Measurements from ENCODE around the gene CHL1.

CHL1 gene

DNA sequence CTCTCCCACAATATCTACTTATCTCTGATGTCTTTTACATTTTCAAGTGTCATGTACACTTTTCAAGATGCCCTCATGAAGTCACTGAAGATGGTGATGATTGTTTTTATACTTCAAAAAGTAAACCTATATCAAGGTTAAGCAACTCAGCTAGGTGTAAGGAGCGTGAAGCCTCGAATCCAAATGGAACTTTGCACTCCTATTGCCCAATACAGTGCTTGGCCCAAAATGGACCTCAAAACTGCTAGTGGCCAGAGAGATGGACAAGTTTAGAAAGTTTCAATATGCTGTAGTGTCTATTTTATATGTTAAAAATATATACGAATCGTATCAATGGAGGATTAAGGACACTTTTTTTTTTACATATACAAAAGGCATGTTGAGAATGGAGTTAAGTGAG lies 167.7 kb downstream of the CHL1 start:
- TF ChIP-seq, protein P1, sequence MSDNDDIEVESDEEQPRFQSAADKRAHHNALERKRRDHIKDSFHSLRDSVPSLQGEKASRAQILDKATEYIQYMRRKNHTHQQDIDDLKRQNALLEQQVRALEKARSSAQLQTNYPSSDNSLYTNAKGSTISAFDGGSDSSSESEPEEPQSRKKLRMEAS (IDR thresholded peaks at IDR 0.05), result no peak
- TF ChIP-seq ZBTB7A (IDR thresholded peaks at IDR 0.05; ENCODE audit: low read depth) (no peak), EP300 (IDR thresholded peaks at IDR 0.05; ENCODE audit: borderline replicate concordance) (no peak), FOXM1 (IDR thresholded peaks at IDR 0.05; ENCODE audit: borderline replicate concordance, low read depth) (no peak), RAD21 (IDR thresholded peaks at IDR 0.05; ENCODE audit: low read depth) (no peak), YY1 (IDR thresholded peaks at IDR 0.05; ENCODE audit: low read depth) (no peak), TCF12 (IDR thresholded peaks at IDR 0.05; ENCODE audit: low read depth) (no peak), EGR1 (IDR thresholded peaks at IDR 0.05) (no peak)
- TF ChIP-seq, protein P2, sequence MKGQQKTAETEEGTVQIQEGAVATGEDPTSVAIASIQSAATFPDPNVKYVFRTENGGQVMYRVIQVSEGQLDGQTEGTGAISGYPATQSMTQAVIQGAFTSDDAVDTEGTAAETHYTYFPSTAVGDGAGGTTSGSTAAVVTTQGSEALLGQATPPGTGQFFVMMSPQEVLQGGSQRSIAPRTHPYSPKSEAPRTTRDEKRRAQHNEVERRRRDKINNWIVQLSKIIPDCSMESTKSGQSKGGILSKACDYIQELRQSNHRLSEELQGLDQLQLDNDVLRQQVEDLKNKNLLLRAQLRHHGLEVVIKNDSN (IDR thresholded peaks at IDR 0.05), result no peak

DNA sequence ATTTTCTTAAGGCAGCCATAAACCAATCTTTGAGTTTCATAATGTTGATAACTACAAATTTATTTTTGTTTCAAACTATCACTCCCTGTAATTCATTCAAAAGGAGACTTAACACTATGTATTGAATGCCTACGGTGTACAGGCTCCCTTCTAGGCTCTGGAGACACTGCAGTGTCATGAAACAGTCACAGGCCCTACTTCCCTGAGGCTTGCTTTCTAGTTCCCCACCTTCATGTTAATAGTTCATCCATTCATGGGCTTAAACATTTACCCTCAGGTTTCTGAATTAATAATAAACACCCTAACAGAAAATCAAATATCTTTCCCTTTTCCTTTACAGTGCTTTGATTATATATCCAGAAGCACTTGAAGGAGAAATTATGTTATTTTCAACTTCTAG lies 168.7 kb downstream of the CHL1 start:
- TF ChIP-seq YY1 (IDR thresholded peaks at IDR 0.05; ENCODE audit: low read depth), result no peak
- TF ChIP-seq TAF1 (IDR thresholded peaks at IDR 0.05; ENCODE audit: low read depth), result no peak
- no peak for TF ChIP-seq RAD21 (IDR thresholded peaks at IDR 0.05; ENCODE audit: low read depth)
- no peak for TF ChIP-seq NFIC (IDR thresholded peaks at IDR 0.05)
- no peak for TF ChIP-seq TCF12 (IDR thresholded peaks at IDR 0.05; ENCODE audit: low read depth)
- TF ChIP-seq EP300 (IDR thresholded peaks at IDR 0.05; ENCODE audit: borderline replicate concordance), result no peak
- no peak for TF ChIP-seq CREB1 (IDR thresholded peaks at IDR 0.05; ENCODE audit: low read depth)
- TF ChIP-seq, protein P1 (IDR thresholded peaks at IDR 0.05), result no peak
- TF ChIP-seq, protein P2 (IDR thresholded peaks at IDR 0.05), result no peak
- TF ChIP-seq ZBTB7A (IDR thresholded peaks at IDR 0.05; ENCODE audit: low read depth), result no peak
- TF ChIP-seq TEAD4 (IDR thresholded peaks at IDR 0.05), result no peak
- no peak for TF ChIP-seq FOXM1 (IDR thresholded peaks at IDR 0.05; ENCODE audit: borderline replicate concordance, low read depth)
- TF ChIP-seq CEBPB (IDR thresholded peaks at IDR 0.05), result no peak
- no peak for TF ChIP-seq EGR1 (IDR thresholded peaks at IDR 0.05)
- TF ChIP-seq, protein P3, sequence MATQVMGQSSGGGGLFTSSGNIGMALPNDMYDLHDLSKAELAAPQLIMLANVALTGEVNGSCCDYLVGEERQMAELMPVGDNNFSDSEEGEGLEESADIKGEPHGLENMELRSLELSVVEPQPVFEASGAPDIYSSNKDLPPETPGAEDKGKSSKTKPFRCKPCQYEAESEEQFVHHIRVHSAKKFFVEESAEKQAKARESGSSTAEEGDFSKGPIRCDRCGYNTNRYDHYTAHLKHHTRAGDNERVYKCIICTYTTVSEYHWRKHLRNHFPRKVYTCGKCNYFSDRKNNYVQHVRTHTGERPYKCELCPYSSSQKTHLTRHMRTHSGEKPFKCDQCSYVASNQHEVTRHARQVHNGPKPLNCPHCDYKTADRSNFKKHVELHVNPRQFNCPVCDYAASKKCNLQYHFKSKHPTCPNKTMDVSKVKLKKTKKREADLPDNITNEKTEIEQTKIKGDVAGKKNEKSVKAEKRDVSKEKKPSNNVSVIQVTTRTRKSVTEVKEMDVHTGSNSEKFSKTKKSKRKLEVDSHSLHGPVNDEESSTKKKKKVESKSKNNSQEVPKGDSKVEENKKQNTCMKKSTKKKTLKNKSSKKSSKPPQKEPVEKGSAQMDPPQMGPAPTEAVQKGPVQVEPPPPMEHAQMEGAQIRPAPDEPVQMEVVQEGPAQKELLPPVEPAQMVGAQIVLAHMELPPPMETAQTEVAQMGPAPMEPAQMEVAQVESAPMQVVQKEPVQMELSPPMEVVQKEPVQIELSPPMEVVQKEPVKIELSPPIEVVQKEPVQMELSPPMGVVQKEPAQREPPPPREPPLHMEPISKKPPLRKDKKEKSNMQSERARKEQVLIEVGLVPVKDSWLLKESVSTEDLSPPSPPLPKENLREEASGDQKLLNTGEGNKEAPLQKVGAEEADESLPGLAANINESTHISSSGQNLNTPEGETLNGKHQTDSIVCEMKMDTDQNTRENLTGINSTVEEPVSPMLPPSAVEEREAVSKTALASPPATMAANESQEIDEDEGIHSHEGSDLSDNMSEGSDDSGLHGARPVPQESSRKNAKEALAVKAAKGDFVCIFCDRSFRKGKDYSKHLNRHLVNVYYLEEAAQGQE (IDR thresholded peaks at IDR 0.05; ENCODE audit: low read depth), result no peak

DNA sequence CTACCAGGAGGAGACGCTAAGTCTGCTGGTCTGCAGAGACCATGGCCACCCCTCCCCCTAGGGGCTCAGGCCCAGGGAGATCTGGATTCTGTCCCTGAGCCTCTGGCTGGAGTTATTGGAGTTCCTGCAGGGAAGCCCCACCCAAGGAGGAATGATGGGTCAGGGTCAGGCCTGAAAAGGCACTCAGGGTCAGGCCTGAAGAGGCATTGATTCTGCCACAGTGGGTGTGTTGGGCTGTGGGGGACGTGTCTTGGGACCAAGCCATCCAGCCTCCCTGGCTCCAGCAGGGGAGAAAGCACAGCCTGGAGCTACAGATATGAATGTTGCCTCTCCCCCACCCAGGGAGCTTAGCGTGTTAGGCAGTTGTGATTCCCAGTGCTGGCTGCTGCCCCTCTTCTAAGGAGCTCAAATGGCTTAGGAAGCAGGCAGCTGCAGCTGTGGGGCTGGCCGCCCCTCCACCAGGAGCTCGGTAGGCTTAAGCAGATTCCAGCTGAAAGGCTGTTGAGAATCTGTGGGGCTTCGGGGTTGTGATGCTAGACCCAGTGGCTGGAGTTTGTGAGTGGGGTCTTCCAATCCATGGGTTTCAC lies 176.7 kb downstream of the CHL1 start:
- TF ChIP-seq EGR1 (IDR thresholded peaks at IDR 0.05), result no peak
- TF ChIP-seq, protein P3 (IDR thresholded peaks at IDR 0.05; ENCODE audit: low read depth), result no peak
- TF ChIP-seq RAD21 (IDR thresholded peaks at IDR 0.05; ENCODE audit: low read depth), result no peak
- no peak for TF ChIP-seq TEAD4 (IDR thresholded peaks at IDR 0.05)
- TF ChIP-seq TCF12 (IDR thresholded peaks at IDR 0.05; ENCODE audit: low read depth), result no peak
- TF ChIP-seq NFIC (IDR thresholded peaks at IDR 0.05), result no peak
- TF ChIP-seq YY1 (IDR thresholded peaks at IDR 0.05; ENCODE audit: low read depth), result no peak
- TF ChIP-seq CEBPB (IDR thresholded peaks at IDR 0.05), result no peak
- no peak for TF ChIP-seq CREB1 (IDR thresholded peaks at IDR 0.05; ENCODE audit: low read depth)
- no peak for TF ChIP-seq FOXM1 (IDR thresholded peaks at IDR 0.05; ENCODE audit: borderline replicate concordance, low read depth)

DNA sequence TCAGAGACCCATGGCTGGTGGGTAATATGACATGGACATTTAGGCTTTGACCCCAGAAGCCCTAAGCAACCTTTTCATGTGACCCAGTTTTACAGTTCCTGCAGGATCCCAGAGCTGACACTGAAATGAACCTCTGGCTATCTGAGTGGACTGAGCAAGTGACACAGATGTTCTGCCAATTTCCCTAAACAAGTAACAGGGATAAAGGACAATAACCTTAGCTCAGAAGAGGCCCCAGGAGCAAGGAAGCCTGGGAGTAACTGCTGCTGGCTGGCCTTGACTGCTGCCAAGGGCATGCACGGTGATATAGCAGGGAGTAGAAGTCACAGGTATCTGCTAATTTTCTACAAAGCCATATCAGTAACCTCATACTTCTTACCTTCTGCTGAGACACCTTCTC lies 177.9 kb downstream of the CHL1 start:
- TF ChIP-seq FOXM1 (IDR thresholded peaks at IDR 0.05; ENCODE audit: borderline replicate concordance, low read depth), result no peak
- TF ChIP-seq NFIC (IDR thresholded peaks at IDR 0.05), result no peak
- TF ChIP-seq EP300 (IDR thresholded peaks at IDR 0.05; ENCODE audit: borderline replicate concordance), result no peak
- TF ChIP-seq CEBPB (IDR thresholded peaks at IDR 0.05), result no peak
- TF ChIP-seq, protein P3 (IDR thresholded peaks at IDR 0.05; ENCODE audit: low read depth), result no peak
- TF ChIP-seq CREB1 (IDR thresholded peaks at IDR 0.05; ENCODE audit: low read depth), result no peak
- TF ChIP-seq ZBTB7A (IDR thresholded peaks at IDR 0.05; ENCODE audit: low read depth), result no peak
- TF ChIP-seq, protein P2 (IDR thresholded peaks at IDR 0.05), result no peak
- no peak for TF ChIP-seq EGR1 (IDR thresholded peaks at IDR 0.05)
- TF ChIP-seq, protein P1 (IDR thresholded peaks at IDR 0.05), result no peak
- TF ChIP-seq RAD21 (IDR thresholded peaks at IDR 0.05; ENCODE audit: low read depth), result no peak
- TF ChIP-seq TEAD4 (IDR thresholded peaks at IDR 0.05), result no peak
- TF ChIP-seq YY1 (IDR thresholded peaks at IDR 0.05; ENCODE audit: low read depth), result no peak
- TF ChIP-seq TCF12 (IDR thresholded peaks at IDR 0.05; ENCODE audit: low read depth), result no peak
- no peak for TF ChIP-seq TAF1 (IDR thresholded peaks at IDR 0.05; ENCODE audit: low read depth)

Data from Ishikawa (cell line).